ENCODE data around the gene PRKAR1B. TPM values are rescaled to one million over a fixed set of nuclear protein-coding genes. Genes with fewer than 3 reads are reported as not detected.

The PRKAR1B gene
- polyA plus RNA-seq, 1 of the 3 experiments (the other 2 are of a cell fraction): 63.7 TPM

DNA sequence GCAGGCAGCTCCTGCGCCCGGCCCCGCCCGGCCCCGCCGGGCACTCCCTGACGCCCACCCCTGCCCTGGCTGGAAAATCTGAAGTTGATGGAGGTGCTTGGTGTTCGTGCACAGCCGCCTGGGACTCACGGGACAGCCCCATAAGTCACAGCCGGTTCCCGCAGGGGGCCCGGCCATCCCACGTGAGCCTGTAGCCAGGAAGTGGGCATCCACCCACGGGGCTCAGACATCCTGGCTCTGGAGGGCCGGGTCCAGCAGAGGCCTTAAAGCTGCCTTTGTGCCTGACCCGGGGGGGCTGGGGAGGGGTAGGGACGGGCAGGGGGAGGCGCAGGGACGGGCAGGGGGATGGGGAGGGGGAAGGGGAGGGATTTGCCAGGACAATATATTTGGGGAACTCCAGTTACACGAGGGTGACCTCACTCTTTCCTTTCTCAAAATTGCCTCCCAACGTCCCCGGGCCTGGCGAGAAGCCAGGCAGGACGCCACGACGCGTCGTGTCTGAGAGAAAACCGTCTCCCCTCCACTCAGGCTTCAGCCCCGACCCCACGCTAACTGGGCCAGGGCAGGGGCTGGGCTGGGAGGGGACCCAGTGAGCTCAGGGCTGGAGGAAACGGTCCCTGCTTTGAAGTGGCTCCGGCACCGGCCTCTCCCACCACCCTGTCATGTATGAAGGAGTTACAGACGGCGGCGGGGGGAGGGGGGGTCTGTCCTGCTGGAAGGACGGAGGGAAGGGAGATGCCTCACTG is 125.3 kb downstream of the PRKAR1B start:
- 71% methylated on average over 39 of the region's 39 CpGs for WGBS (ENCODE audit: low lambda C conversion rate)
- H4K20me1 ChIP-seq (ENCODE audit: insufficient read depth): no peaks in the 10 kb centered on the region
- no peak overlapping the region for H3K4me2 ChIP-seq
- H3K79me2 ChIP-seq (ENCODE audit: insufficient read depth): no peaks in the 10 kb centered on the region
- H2AFZ ChIP-seq (ENCODE audit: low read depth): no peak overlapping the region
- H3K9me2 ChIP-seq: no peaks in the 10 kb centered on the region
- peaks cover 0 to 10% of the 10 kb centered on the region in 2 experiments for H3K36me3 ChIP-seq (replicated peaks in 1 of 2; ENCODE audit: control insufficient read depth in 1 of 2, insufficient read depth in 2 of 2, low read length in 1 of 2)
- H3F3A ChIP-seq (replicated peaks; ENCODE audit: insufficient read depth): peaks cover 16% of the 10 kb centered on the region
- DNase-seq: no peak
- peaks cover 0 to 23% of the 10 kb centered on the region in 2 experiments; a peak in 3 of 4 replicates for H3K4me1 ChIP-seq (ENCODE audit: control insufficient read depth in 1 of 2, insufficient read depth in 2 of 2, low read depth in 1 of 2, low read length in 1 of 2)
- H3K9ac ChIP-seq: no peak overlapping the region
- peak overlapping the region in 1 of 2 experiments; percentile 13; a peak in 1 of 4 replicates for H3K27ac ChIP-seq (ENCODE audit: low read depth in 2 of 2, low read length in 1 of 2)
- H3K4me3 ChIP-seq (ENCODE audit: low read depth in 2 of 2, low read length in 1 of 2): no peak overlapping the region
- H3K9me3 ChIP-seq: no peaks in the 10 kb centered on the region
- H3K27me3 ChIP-seq (ENCODE audit: insufficient read depth): no peaks in the 10 kb centered on the region
- ChIA-PET CTCF (interaction anchor here (2.0 kb wide), 1 partner anchor 280 kb away, joined by 4 read pairs; no protein-coding TSS in a partner anchor), POLR2A (interaction anchor here (0.6 kb wide), 1 partner anchor 13 kb away, joined by 3 read pairs; no protein-coding TSS in a partner anchor)
- TF ChIP-seq PBX3 (IDR thresholded peaks at IDR 0.05): no peak
- no peak for TF ChIP-seq MEF2A (IDR thresholded peaks at IDR 0.05; ENCODE audit: borderline replicate concordance, low read depth)
- TF ChIP-seq, protein P1, sequence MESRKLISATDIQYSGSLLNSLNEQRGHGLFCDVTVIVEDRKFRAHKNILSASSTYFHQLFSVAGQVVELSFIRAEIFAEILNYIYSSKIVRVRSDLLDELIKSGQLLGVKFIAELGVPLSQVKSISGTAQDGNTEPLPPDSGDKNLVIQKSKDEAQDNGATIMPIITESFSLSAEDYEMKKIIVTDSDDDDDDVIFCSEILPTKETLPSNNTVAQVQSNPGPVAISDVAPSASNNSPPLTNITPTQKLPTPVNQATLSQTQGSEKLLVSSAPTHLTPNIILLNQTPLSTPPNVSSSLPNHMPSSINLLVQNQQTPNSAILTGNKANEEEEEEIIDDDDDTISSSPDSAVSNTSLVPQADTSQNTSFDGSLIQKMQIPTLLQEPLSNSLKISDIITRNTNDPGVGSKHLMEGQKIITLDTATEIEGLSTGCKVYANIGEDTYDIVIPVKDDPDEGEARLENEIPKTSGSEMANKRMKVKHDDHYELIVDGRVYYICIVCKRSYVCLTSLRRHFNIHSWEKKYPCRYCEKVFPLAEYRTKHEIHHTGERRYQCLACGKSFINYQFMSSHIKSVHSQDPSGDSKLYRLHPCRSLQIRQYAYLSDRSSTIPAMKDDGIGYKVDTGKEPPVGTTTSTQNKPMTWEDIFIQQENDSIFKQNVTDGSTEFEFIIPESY (IDR thresholded peaks at IDR 0.05; ENCODE audit: borderline replicate concordance, low read depth): no peak
- no peak for TF ChIP-seq NRF1 (IDR thresholded peaks at IDR 0.05; ENCODE audit: low read depth, low read length)

GRCh38 chr7:601036-601594 is 126.0 kb downstream of the PRKAR1B start:
- no peak overlapping the region for H3K4me2 ChIP-seq
- H3K36me3 ChIP-seq (replicated peaks in 1 of 2; ENCODE audit: control insufficient read depth in 1 of 2, insufficient read depth in 2 of 2, low read length in 1 of 2): peaks cover 0 to 9% of the 10 kb centered on the region in 2 experiments
- H3K27me3 ChIP-seq (ENCODE audit: insufficient read depth): no peaks in the 10 kb centered on the region
- no peaks in the 10 kb centered on the region for H3K79me2 ChIP-seq (ENCODE audit: insufficient read depth)
- H3K4me3 ChIP-seq (ENCODE audit: low read depth in 2 of 2, low read length in 1 of 2): no peak overlapping the region
- H3K4me1 ChIP-seq (ENCODE audit: control insufficient read depth in 1 of 2, insufficient read depth in 2 of 2, low read depth in 1 of 2, low read length in 1 of 2): peaks cover 0 to 23% of the 10 kb centered on the region in 2 experiments; a peak in 3 of 4 replicates
- peaks cover 12% of the 10 kb centered on the region for H3F3A ChIP-seq (replicated peaks; ENCODE audit: insufficient read depth)
- no peak overlapping the region for H2AFZ ChIP-seq (ENCODE audit: low read depth)
- POLR2A ChIA-PET: no interaction called here
- CTCF ChIA-PET: interaction anchor here (1.1 kb wide), 1 partner anchor 26 kb away, joined by 3 read pairs; no protein-coding TSS in a partner anchor
- no peak overlapping the region for H3K9ac ChIP-seq
- no peak for TF ChIP-seq NRF1 (IDR thresholded peaks at IDR 0.05; ENCODE audit: low read depth, low read length)
- no peak for TF ChIP-seq TCF12 (IDR thresholded peaks at IDR 0.05)
- no peak for TF ChIP-seq MEF2A (IDR thresholded peaks at IDR 0.05; ENCODE audit: borderline replicate concordance, low read depth)
- no peak for TF ChIP-seq RXRA (IDR thresholded peaks at IDR 0.05; ENCODE audit: borderline replicate concordance, low read depth)
- TF ChIP-seq FOXM1 (IDR thresholded peaks at IDR 0.05; ENCODE audit: low read depth): no peak
- no peak for TF ChIP-seq TEAD4 (IDR thresholded peaks at IDR 0.05; ENCODE audit: borderline replicate concordance, insufficient read depth)
- TF ChIP-seq EP300 (IDR thresholded peaks at IDR 0.05; ENCODE audit: borderline replicate concordance in 1 of 2, low read depth in 1 of 2, low read length in 1 of 2): no peak
- no peak for TF ChIP-seq FOXJ3 (CRISPR knock-in tag; IDR thresholded peaks at IDR 0.05)
- no peak for TF ChIP-seq MXI1 (IDR thresholded peaks at IDR 0.05; ENCODE audit: low read depth, low read length)
- TF ChIP-seq SMC3 (IDR thresholded peaks at IDR 0.05; ENCODE audit: low read depth, low read length): no peak
- TF ChIP-seq IRF3 (IDR thresholded peaks at IDR 0.05; ENCODE audit: low read depth, low read length): no peak
- no peak overlapping the region for H3K27ac ChIP-seq (ENCODE audit: low read depth in 2 of 2, low read length in 1 of 2)
- H3K9me2 ChIP-seq: no peaks in the 10 kb centered on the region
- no peaks in the 10 kb centered on the region for H4K20me1 ChIP-seq (ENCODE audit: insufficient read depth)
- no peaks in the 10 kb centered on the region for H3K9me3 ChIP-seq
- WGBS (ENCODE audit: low lambda C conversion rate): 91% methylated on average over 22 of the region's 22 CpGs
- DNase-seq: no peak
